ENCODE measurements around the gene FRMD4A.

FRMD4A gene

DNA sequence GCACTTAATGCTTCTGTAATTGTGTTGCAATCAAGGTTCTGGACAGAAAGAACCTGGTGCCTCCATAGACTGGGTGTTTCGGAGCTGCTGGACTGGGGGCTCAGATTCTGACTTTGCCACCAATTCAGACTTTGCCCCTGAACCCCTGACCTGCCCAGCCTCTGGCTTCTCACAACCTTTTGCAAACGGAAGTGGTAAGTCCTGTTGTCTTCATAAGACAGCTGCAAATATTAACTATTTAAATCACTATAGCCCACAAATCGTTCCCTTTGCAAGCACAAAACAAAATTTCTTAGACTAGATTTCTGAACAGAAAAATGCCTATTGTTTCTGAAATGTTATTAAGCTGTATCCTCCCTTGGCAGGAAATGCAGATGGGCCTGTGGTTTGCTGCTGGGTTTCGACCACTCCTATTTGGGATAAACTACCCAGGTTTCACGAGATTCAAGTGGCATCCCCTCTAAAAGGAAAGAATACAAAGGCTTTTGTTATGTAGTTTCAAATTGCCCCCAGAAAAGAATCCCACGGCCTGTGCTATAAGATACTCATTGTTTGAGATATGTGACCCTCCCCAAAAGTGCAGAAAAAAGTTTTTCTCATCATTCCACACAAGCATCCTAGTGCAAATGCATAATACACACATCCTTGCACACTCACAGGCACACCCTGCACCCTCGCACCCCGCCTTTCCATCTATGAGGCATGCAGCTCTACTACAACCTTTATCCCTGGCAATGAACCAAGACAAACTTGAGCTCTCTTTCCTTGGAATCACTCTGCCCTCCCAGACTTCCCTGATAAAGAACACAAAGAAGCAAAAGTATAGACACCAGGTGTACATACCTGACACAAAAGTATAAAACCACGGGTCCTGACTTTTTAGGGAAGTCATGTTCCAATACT is 534.8 kb downstream of the FRMD4A start:
- Histone ChIP-seq H3K4me2 (ENCODE audit: insufficient read depth, low read length) (peak overlapping the region; percentile 37; the same call in 1 of the 2 replicates), H3K9ac (ENCODE audit: low read depth, low read length) (no peak overlapping the region), H4K20me1 (ENCODE audit: insufficient read depth, low read length) (no peaks in the 10 kb centered on the region), H3K27ac (ENCODE audit: low read length) (no peak overlapping the region), H3K27me3 (ENCODE audit: insufficient read depth, low read length, poor library complexity) (no peaks in the 10 kb centered on the region), H3K4me1 (ENCODE audit: insufficient read depth, low read length) (peaks cover 13% of the 10 kb centered on the region), H2AFZ (ENCODE audit: low read depth, low read length) (no peak overlapping the region), H3K9me3 (ENCODE audit: insufficient read depth, low read length, severe bottlenecking) (no peaks in the 10 kb centered on the region), H3K4me3 (ENCODE audit: low read depth in 1 of 2, low read length in 2 of 2) (no peak overlapping the region), H3K36me3 (ENCODE audit: insufficient read depth, low read length) (no peaks in the 10 kb centered on the region), H3K79me2 (ENCODE audit: insufficient read depth, low read length) (no peaks in the 10 kb centered on the region)
- DNase-seq (peak; percentile 21), ATAC-seq (ENCODE audit: insufficient read depth, low read depth) (peak; percentile 78)
- TF ChIP-seq, protein P1, sequence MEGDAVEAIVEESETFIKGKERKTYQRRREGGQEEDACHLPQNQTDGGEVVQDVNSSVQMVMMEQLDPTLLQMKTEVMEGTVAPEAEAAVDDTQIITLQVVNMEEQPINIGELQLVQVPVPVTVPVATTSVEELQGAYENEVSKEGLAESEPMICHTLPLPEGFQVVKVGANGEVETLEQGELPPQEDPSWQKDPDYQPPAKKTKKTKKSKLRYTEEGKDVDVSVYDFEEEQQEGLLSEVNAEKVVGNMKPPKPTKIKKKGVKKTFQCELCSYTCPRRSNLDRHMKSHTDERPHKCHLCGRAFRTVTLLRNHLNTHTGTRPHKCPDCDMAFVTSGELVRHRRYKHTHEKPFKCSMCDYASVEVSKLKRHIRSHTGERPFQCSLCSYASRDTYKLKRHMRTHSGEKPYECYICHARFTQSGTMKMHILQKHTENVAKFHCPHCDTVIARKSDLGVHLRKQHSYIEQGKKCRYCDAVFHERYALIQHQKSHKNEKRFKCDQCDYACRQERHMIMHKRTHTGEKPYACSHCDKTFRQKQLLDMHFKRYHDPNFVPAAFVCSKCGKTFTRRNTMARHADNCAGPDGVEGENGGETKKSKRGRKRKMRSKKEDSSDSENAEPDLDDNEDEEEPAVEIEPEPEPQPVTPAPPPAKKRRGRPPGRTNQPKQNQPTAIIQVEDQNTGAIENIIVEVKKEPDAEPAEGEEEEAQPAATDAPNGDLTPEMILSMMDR (IDR thresholded peaks at IDR 0.05; ENCODE audit: borderline replicate concordance, extremely low read depth, low read length, poor library complexity, severe bottlenecking): no peak
- TF ChIP-seq EZH2 (IDR thresholded peaks at IDR 0.05; ENCODE audit: borderline replicate concordance, low read depth, low read length, severe bottlenecking): no peak

DNA sequence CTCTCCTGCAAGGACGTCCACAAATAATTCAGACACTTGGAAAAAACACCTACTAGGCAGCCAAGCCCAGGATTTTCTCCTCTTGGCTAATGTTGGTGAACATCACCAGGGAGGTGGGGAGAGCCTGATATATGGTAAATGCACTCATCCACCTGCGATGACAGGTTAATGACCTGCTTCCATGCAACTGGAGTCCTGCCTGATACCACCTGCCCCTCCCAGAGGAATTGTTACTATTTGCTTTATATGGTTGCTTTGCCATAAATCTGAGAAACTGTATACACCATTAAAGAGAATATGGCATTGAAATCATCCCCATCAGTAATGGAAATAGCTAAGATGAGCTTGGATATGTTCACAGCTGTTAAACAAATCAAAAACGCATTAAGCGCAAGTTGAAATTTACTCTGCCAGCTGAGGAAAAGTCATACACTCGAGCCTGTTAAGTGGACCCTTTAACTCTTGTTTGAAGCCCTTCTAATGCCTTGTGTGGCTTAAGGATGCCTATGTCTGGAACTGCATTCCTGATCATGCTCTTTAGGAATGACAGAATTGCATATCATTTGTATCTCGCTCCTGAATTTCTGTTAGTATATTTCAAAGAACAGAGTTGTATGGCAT is 535.6 kb downstream of the FRMD4A start:
- Histone ChIP-seq H4K20me1 (ENCODE audit: insufficient read depth, low read length) (no peaks in the 10 kb centered on the region), H3K4me1 (ENCODE audit: insufficient read depth, low read length) (peaks cover 13% of the 10 kb centered on the region), H3K27me3 (ENCODE audit: insufficient read depth, low read length, poor library complexity) (no peaks in the 10 kb centered on the region), H3K9me3 (ENCODE audit: insufficient read depth, low read length, severe bottlenecking) (no peaks in the 10 kb centered on the region), H3K4me3 (ENCODE audit: low read depth in 1 of 2, low read length in 2 of 2) (no peak overlapping the region), H2AFZ (ENCODE audit: low read depth, low read length) (no peak overlapping the region), H3K36me3 (ENCODE audit: insufficient read depth, low read length) (no peaks in the 10 kb centered on the region), H3K4me2 (ENCODE audit: insufficient read depth, low read length) (no peak overlapping the region), H3K9ac (ENCODE audit: low read depth, low read length) (no peak overlapping the region), H3K79me2 (ENCODE audit: insufficient read depth, low read length) (no peaks in the 10 kb centered on the region), H3K27ac (ENCODE audit: low read length) (no peak overlapping the region)
- ATAC-seq (ENCODE audit: insufficient read depth, low read depth): no peak
- TF ChIP-seq EZH2 (IDR thresholded peaks at IDR 0.05; ENCODE audit: borderline replicate concordance, low read depth, low read length, severe bottlenecking): no peak
- TF ChIP-seq, protein P1 (IDR thresholded peaks at IDR 0.05; ENCODE audit: borderline replicate concordance, extremely low read depth, low read length, poor library complexity, severe bottlenecking): no peak
- no peak for DNase-seq

GRCh38 chr10:13792006-13792405 is 538.7 kb downstream of the FRMD4A start:
- Histone ChIP-seq H3K4me2 (ENCODE audit: insufficient read depth, low read length) (no peak overlapping the region), H3K4me3 (ENCODE audit: low read depth in 1 of 2, low read length in 2 of 2) (no peak overlapping the region), H3K4me1 (ENCODE audit: insufficient read depth, low read length) (peaks cover 33% of the 10 kb centered on the region), H4K20me1 (ENCODE audit: insufficient read depth, low read length) (no peaks in the 10 kb centered on the region), H3K79me2 (ENCODE audit: insufficient read depth, low read length) (no peaks in the 10 kb centered on the region), H3K9ac (ENCODE audit: low read depth, low read length) (no peak overlapping the region), H3K27me3 (ENCODE audit: insufficient read depth, low read length, poor library complexity) (no peaks in the 10 kb centered on the region), H3K27ac (ENCODE audit: low read length) (no peak overlapping the region), H2AFZ (ENCODE audit: low read depth, low read length) (no peak overlapping the region), H3K36me3 (ENCODE audit: insufficient read depth, low read length) (no peaks in the 10 kb centered on the region), H3K9me3 (ENCODE audit: insufficient read depth, low read length, severe bottlenecking) (no peaks in the 10 kb centered on the region)
- ATAC-seq (ENCODE audit: insufficient read depth, low read depth) (no peak), DNase-seq (no peak)
- no peak for TF ChIP-seq EZH2 (IDR thresholded peaks at IDR 0.05; ENCODE audit: borderline replicate concordance, low read depth, low read length, severe bottlenecking)
- TF ChIP-seq, protein P1 (IDR thresholded peaks at IDR 0.05; ENCODE audit: borderline replicate concordance, extremely low read depth, low read length, poor library complexity, severe bottlenecking): no peak
